Measurements from ENCODE around the gene CDC73.

The CDC73 gene

DNA sequence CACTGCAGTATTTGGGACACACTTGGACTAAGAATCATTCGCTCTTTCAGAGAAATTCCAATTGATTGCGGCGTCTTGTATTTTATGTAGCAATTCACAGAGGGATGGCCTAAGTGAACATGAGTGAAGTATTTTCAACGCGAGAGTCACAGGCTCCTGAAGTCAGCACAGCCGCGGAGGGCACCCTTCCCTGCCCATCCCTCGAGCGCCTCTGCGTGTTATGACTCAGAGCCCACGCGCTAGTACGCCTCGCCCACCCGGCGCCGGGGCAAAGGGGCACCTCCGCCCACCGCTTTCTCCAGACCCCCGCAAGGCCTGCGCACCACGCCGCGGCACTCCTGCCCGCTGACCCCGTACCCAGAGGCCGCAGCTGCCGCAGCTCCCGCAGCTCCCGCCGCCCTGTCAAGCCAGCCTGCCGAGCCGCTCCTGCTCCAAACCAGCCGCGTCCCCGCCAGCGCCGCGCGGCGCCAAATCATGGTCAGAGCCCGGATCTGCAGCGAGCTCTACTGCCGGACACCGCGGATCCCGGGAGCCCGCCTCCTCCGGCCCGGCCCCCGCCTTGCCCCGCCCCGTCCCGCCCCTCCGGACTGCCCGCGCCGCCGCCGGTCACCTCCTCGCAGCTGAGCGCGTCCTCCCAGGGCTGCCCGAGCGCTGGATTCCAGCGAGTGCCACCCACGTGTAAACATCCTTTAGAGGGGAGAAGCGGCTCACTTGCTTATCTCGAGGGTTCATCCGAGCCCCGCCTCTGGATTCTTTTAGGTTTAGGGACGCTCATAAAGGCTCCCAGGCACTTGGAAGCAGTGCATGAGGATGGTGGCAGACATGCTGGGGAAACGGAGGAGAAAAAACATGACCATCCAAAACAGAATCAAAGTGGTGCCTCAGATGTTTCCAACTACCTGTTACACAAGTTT, 16.7 kb upstream of the CDC73 start, which contains the start of gene GLRX2:
TSS of gene GLRX2 (minus strand) at position 508 of the 914 bp plus-strand sequence. CDS start at position 476, 32 bp downstream.
- H3K4me3 ChIP-seq (ENCODE audit: control insufficient read depth, low read depth, low read length): peak within 1 kb of the TSS; percentile 59
- DNase-seq (ENCODE audit: low read depth): no peak
- TF ChIP-seq, protein P1, sequence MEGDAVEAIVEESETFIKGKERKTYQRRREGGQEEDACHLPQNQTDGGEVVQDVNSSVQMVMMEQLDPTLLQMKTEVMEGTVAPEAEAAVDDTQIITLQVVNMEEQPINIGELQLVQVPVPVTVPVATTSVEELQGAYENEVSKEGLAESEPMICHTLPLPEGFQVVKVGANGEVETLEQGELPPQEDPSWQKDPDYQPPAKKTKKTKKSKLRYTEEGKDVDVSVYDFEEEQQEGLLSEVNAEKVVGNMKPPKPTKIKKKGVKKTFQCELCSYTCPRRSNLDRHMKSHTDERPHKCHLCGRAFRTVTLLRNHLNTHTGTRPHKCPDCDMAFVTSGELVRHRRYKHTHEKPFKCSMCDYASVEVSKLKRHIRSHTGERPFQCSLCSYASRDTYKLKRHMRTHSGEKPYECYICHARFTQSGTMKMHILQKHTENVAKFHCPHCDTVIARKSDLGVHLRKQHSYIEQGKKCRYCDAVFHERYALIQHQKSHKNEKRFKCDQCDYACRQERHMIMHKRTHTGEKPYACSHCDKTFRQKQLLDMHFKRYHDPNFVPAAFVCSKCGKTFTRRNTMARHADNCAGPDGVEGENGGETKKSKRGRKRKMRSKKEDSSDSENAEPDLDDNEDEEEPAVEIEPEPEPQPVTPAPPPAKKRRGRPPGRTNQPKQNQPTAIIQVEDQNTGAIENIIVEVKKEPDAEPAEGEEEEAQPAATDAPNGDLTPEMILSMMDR (IDR thresholded peaks at IDR 0.05; ENCODE audit: control insufficient read depth, insufficient read depth, low read depth, low read length, missing control alignments): no peak

DNA sequence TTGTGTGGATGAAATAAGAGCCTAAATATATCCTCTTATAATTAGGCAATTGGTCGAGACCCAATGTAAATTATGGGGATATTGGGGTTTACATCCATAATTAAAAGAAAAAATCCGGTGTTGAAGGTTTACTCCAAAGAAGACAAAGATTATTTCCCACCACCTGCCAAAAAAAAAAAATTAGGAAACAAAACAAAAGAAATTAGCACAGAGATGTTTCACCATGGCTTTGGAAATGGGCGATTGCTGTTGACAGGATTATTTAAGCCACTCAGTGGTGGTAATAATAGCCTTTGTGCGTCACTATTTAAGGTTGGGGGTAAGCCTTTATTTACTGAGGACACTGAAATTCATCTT, 16.0 kb upstream of the CDC73 start:
- no peak for DNase-seq (ENCODE audit: low read depth)
- TF ChIP-seq, protein P1 (IDR thresholded peaks at IDR 0.05; ENCODE audit: control insufficient read depth, insufficient read depth, low read depth, low read length, missing control alignments): no peak
- peak overlapping the region; percentile 59 for H3K4me3 ChIP-seq (ENCODE audit: control insufficient read depth, low read depth, low read length)

DNA sequence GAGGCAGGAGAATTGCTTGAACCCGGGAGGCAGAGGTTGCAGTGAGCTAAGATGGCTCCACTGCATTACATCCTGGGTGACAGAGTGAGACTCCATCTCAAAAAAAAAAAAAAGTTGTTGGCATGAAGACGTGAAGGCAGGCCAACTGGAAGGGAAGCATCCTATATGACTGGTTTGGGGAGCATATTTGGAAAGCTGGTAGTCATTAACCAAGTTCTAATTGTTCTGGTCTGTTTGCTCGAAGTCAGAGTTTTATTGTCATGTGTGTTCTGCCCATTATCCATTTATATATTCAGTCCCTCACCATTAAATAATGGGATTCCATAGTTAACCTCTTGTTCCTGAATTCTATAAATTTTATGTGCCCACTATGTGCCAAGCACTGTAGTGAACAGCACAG, 13.4 kb upstream of the CDC73 start:
- TF ChIP-seq, protein P1 (IDR thresholded peaks at IDR 0.05; ENCODE audit: control insufficient read depth, insufficient read depth, low read depth, low read length, missing control alignments): no peak
- DNase-seq (ENCODE audit: low read depth): no peak
- H3K4me3 ChIP-seq (ENCODE audit: control insufficient read depth, low read depth, low read length): no peak overlapping the region

DNA sequence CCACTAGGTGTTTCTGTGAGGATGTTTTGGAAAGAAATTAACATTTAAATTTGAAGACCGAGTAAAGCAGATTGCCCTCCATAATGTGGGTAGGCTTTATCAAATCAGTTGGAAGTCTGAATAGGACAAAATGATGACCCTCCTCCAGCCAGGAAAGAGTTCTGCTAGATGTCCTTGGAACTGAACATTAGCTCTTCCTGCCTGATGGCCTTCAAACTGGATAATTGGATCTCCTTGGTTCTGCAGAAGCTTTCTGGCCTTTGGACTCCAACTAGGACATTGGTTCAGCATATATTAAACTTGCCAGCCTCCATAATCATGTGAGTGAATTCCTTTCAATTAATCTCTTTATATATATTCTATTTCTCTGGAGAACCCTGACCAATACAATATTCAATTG, 12.2 kb upstream of the CDC73 start:
- DNase-seq (ENCODE audit: low read depth): no peak
- H3K4me3 ChIP-seq (ENCODE audit: control insufficient read depth, low read depth, low read length): no peak overlapping the region
- TF ChIP-seq, protein P1 (IDR thresholded peaks at IDR 0.05; ENCODE audit: control insufficient read depth, insufficient read depth, low read depth, low read length, missing control alignments): no peak

DNA sequence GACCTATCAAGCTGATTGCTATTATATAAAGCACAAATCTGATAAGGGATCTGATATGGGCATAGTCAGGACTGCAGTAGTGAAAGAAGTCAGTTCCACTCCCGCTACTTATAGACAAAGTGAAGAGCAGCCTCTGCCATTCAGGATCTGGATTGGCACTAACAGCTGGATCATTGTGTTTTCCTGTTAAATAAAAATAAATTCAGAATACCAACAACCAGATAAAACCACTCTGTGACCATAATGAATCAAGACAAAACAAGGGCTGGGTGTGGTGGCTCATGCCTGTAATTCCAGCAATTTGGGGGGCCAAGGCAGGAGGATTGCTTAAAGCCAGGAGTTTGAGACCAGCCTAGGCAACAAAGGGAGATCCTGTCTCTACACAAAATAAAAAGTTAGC, 11.6 kb upstream of the CDC73 start:
- H3K4me3 ChIP-seq (ENCODE audit: control insufficient read depth, low read depth, low read length): no peak overlapping the region
- DNase-seq (ENCODE audit: low read depth): no peak
- TF ChIP-seq, protein P1 (IDR thresholded peaks at IDR 0.05; ENCODE audit: control insufficient read depth, insufficient read depth, low read depth, low read length, missing control alignments): no peak

DNA sequence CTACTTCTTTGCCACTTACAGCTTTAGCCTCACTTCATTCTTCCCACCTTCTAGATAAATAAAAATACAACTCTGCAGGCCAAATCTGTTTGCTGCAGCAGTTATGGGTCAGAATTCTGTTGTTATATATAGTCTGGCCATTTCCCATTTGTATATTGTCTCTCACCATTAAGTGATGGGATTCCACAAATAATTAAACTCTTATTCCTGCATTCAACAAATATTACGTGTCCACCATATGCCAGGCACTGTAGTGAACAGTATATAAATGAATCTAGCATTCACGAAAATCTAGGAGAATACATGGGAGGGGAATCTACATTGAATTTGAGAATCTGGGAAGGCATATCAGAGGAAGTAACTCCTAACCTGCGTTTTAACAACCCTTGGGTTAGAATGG, 11.0 kb upstream of the CDC73 start:
- TF ChIP-seq, protein P1 (IDR thresholded peaks at IDR 0.05; ENCODE audit: control insufficient read depth, insufficient read depth, low read depth, low read length, missing control alignments): no peak
- no peak for DNase-seq (ENCODE audit: low read depth)
- no peak overlapping the region for H3K4me3 ChIP-seq (ENCODE audit: control insufficient read depth, low read depth, low read length)

All from AG09309 (cell line).